Retinal pigment epithelial cell (primary cell): Measurements from ENCODE around the gene CFAP57.

Source experiments
- DNase-seq: peaks from one replicate; pipeline ENCODE4 v3.0.0-alpha.2; 2010; ENCODE audit warnings: low read depth
- H3K4me3 ChIP-seq: 2 replicates; pipeline ENCODE4 v1.5.1; 2011; ENCODE audit warnings: mild to moderate bottlenecking, low read length, control low read depth, moderate library complexity
- CTCF ChIP-seq: conservative IDR thresholded peaks from 2 replicates; pipeline ENCODE4 v1.5.1; 2011; ENCODE audit warnings: low read depth, low read length, control low read depth, inconsistent platforms

The CFAP57 gene

GRCh38 chr1:43171876-43172526, at the start of gene CFAP57, which contains the start of gene EBNA1BP2:
Gene CFAP57, plus strand, starts transcription at chr1:43172330. Its CDS starts 424 bp downstream, at chr1:43172754.
Gene EBNA1BP2, minus strand, starts transcription at chr1:43172290. Its CDS starts 172 bp downstream, at chr1:43172118.
- DNase-seq, result peak; percentile 78
- H3K4me3 ChIP-seq, result peak within 1 kb of the TSS; percentile 95
- no peak for TF ChIP-seq CTCF

GRCh38 chr1:43123031-43123430, 49.1 kb upstream of the CFAP57 start:
- no peak overlapping the region for H3K4me3 ChIP-seq
- DNase-seq, result no peak
- TF ChIP-seq CTCF, result no peak

GRCh38 chr1:43128816-43129215, 43.3 kb upstream of the CFAP57 start:
- no peak overlapping the region for H3K4me3 ChIP-seq
- DNase-seq, result no peak
- no peak for TF ChIP-seq CTCF

GRCh38 chr1:43129426-43129825, 42.7 kb upstream of the CFAP57 start:
- H3K4me3 ChIP-seq, result no peak overlapping the region
- no peak for TF ChIP-seq CTCF
- no peak for DNase-seq

GRCh38 chr1:43134068-43134467, 38.1 kb upstream of the CFAP57 start:
- no peak for TF ChIP-seq CTCF
- H3K4me3 ChIP-seq, result no peak overlapping the region
- no peak for DNase-seq

- no peak overlapping the region for H3K4me3 ChIP-seq
- no peak for TF ChIP-seq CTCF
- DNase-seq, result no peak
These were observed 37.5 kb upstream of the CFAP57 start for GRCh38 chr1:43134640-43135039.
